Stimulated activated CD8-positive, alpha-beta memory T cell treated with anti-CD3 and anti-CD28 coated beads, Interleukin-15, amount 100 ng/mL, for 24 hours (primary cell): ENCODE data around the gene EHD3.
A peak's percentile ranks its signal among the peaks of the same experiment; 100 is the strongest.

Experiments used
- DNase-seq: peaks from one replicate; pipeline ENCODE4 v3.0.0-alpha.2; 2020; ENCODE audit warnings: low read depth

The EHD3 gene

DNA sequence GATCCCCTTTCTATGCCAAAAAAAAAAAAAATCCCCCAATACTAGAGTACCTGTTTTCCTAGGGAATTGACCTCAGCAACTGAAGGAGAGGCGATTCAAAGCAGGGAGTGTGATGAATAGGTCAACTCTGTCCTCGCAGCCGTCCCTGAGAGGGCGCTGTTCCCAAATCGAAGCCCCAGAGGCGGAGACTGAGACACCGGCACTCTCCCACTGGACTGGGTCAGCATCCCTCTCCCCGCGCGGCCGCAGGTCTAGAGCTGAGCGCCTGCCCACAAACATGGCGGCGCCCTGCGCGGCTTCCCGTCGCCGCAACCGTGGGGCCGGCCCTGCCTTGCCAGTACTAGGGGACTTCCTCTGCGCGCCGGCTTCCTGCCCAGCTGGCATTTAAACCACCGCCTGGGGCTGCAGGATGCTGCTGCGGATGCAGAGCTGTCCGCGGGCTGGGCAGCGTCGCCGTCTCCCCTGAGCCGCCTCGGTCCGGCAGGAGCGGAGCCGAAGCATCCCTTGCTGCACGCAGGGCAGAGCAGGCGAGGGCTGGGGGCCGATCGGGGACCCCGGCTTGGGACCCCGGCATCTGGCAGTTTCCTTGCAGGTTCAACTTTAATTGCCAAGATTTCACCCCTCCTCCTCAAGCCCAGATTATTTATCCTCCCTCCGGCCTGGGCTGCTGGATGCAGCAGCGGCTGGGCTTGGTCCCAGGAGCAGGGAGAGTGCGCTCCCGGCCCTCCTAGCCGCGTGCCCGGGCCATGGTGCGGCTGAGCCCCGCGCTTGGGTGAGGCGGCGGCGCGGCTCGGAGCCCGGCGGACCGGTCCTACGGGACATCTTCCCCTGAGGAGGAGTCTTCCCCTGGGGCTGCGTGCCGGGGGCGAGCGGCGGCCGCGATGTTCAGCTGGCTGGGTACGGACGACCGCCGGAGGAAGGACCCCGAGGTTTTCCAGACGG, at the start of gene EHD3:
EHD3 (plus strand) TSS at position 412 of the 942 bp plus-strand sequence; CDS start at position 882, 470 bp downstream.
- peak; percentile 57 for DNase-seq

DNA sequence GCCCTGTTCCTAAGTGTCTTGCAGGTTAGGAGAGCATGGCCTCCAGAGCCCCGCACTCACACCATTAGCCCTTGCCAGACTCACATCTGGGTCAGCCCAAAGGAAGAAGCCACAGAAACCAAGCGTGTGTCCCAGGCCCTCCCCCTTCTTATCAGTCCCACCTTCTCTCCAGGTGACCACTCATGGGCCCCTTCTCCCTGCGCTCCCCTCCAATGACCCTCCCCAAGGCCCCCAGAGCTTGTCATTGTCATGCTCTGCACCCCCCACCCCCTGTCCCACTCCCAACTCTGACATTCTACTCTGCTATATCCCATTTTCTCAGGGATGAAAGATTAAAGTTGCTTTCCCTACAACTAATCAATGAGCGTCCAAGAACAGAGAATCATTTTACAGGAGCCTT, 46.8 kb upstream of the EHD3 start:
- no peak for DNase-seq

DNA sequence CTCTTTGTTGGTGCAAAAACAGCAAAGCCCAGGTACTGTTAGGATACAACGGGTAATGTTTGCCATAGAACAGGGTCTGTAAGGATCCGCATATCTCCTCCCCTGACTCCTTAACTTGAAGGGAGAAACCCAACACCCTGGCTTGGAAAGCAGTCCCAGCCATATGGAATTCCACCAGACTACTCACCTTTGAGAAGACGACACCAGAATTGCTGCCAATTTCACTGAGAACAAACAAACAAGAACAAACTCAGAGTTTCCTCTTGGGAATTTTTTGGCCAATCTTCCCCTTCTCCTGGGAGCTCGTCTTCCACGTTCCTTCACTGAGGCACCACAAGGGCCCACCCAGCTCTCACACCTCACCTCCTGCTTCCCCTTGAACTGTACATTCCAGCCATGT, 45.8 kb upstream of the EHD3 start:
- DNase-seq: no peak

DNA sequence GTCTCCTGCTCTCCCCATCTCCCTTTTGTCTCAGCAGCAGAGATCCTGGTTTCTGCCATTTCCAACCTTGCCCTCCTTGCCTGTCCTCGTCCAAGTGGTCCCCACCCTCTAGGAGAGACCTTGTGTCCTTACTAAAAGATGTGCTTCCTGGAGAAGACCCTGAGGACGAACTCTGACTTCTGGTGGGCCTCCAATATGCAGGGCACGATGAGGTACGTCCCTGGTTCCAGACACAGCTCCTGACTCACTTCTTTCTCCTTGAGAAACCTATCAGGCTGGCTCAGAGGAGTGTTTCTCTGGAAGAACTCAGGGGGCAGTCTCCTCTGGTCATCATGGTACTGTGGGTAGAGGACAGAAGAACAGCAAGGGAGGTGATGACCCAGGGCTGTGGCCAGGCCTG, 44.8 kb upstream of the EHD3 start:
- DNase-seq: no peak

DNA sequence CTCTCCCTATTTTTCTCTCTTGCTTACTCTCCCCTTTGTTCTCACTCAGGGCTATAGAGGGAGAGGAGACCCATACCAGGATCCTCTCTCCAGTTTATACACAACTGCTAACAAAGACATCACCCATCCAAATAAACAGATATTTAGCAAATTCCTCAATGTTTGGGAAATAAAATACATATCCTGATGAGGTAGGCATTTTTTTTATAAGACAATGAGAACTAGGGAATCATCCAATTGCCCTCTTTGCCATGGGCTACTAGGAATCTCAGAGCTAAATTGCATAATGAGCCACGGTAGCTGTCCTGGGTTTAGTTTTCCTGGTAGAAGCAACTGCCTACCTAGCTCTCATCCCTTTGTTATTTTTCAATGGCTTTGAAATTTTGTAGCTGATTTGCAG, 43.8 kb upstream of the EHD3 start:
- DNase-seq: no peak

DNA sequence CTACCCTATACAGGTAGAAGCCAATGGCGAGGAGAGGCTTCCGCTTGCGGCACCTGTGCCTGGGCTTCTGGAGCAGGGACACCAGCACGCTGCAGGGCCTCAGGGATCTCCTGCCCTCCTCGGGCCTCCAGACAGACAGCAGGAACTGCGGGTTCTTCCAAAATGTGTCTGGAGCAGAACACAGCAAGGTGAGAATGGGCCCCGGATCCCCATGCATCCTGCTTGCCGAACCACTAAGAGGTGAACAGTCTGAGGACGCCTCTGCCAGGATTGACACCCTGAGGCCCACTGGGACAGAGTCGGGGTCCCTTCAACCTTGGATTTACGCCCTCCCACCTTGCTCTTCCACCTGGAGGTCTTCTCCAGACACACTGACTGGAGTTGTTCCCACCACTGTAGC, 42.0 kb upstream of the EHD3 start:
- no peak for DNase-seq

DNA sequence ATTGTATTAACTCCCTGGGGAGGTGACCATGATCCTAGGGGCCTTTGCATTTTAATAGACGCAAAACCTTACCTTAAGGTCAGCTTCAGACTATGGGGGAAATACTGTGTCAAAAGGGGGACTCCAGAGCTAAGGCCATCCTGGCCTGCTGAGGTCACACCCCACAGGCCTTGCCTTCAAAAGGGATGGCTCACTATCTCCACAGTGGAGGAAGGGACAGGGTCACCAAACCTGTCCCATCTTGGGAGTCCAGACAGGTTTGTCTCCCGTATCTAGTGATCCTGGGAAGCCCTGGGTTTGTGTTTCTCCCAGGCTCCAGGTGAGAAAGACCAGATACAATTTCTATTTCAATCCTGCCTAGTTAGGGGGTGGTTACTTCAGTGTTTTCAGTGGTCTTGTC, 41.6 kb upstream of the EHD3 start:
- no peak for DNase-seq

DNA sequence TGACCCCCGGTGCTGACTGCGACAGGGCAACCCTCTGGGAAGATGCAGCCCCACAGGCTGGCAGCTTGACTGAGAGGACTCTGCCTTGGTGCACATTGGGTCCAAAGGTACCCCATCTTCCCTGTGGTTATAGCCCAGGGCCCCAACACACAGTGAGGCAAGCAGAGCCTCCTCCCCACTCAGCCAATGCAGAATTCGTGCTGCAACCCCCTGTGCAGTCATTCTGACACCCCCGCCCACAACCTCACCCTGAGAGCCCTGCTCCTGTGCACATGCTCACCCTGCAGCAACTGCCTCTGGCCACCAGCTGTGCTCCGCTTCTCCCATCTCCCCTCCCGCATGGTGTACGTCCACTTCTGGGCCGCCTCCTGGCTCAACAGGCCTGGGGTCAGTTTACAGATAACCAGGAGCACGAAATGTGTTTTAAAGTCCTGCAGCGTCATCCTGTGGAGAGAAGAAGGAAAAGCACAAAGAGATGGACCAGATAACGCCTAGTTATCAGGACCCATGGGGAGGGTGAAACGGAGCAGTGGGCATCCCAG, 41.0 kb upstream of the EHD3 start:
- no peak for DNase-seq

DNA sequence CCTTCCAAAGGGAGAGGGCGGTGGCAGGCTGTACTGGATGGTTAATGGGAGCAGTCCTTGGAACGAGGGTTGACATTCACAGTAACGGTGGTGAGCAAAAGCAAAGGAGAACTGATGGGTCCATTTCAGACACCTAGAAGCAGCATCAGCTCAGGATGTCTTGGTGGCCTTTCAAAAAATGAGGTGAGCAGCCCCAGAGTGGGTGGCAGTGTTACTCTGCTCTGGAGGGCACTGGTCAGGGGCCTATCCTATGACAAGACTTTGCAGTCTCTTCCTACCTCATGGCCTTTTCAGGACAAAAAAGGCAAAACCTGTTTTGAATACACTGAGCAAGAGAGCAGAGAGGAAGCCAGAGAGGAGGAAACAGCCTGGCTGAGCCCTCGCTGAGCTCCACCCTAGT, 40.1 kb upstream of the EHD3 start:
- no peak for DNase-seq

DNA sequence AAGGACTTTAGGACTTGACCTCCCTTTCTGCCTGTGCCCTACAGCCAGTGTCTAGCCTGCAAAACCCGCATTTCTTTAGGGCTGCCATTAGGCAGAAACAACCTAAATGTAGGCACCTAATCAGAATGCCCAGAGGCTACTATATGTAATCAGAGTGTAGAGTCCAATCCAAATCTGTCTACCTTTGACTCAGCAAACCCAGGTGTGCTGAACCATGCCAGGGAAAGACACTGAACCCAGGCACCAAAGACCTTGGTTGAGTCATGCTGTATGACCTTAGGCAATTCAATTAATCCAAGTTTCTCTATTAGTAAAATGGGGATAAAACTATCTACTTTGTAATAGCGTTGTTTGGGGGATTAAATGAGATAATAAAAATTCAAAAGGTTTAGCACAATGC, 37.3 kb upstream of the EHD3 start:
- DNase-seq: no peak

DNA sequence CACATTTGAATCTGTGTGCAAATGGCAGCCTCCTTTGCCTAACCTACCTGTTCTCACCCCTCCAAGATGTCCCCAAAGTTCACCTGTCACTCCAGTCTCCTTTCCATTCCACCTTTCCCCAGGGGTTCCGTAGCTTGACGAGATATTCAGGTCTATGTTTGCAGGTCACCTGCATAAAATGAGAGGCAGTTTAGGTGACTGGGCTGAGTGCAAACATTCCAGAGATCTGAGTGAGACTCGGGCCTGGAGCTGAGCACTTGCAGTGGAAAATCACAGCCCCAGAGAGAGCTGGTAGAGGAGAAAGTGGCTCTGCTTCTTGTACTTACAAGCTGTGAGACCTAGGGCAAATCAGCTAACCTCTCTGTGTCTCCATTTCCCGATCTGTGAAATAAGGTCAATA, 36.8 kb upstream of the EHD3 start:
- no peak for DNase-seq

DNA sequence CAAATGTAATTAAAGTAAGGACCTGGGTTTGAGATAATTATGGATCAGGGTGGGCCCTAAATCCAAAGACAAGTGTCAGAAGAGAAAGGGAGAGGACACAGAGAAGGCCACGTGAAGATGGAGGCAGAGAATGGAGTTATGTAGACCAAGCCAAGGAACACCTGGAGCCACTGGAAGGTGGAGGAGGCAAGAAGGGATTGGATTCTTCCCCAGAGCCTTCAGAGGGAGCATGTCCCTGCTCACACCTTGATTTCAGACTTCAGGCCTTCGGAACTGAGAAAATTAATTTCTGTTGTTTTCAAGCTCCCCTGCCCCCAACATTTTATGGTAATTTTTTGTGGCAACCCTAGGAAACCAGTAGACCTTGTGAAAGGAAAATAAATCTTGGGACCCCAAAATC, 36.3 kb upstream of the EHD3 start:
- DNase-seq: no peak

DNA sequence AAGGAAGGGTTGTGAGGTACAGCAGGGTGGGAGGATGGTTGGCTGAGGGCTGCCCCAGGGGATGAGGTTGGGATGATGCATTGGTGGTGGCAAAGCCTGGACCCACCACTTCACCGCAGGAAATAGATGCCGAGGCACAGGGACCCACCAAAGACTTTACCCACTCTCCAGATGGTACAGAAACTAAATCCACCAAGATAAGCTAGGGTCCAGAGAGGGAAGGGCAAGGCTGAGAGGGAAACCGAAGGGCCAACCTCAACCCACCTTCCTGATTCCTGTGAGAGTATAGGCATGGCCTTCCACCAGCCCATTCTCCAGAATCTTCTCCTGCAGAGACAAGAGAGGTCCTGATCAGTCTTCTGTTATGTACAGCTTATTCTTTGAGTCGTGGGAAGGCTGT, 34.7 kb upstream of the EHD3 start:
- DNase-seq: no peak

DNA sequence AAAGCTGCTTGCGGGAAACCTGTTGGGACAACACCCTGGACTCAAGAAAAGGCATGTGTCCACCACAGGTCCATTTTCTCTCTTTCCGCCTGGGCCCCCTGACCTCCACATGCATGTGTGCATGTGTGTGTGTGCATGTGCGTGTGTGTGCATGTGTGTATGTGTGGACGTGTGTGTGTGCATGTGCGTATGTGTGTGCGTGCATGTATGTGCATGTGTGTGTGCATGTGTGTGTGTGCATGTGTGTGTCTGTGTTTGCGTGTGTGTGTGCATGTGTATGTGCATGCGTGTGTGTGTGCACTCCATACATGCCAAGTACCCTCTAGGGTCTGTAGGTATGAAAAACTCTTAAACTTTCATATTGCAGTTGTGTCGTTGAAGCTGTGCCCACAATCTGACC, 33.0 kb upstream of the EHD3 start:
- no peak for DNase-seq

DNA sequence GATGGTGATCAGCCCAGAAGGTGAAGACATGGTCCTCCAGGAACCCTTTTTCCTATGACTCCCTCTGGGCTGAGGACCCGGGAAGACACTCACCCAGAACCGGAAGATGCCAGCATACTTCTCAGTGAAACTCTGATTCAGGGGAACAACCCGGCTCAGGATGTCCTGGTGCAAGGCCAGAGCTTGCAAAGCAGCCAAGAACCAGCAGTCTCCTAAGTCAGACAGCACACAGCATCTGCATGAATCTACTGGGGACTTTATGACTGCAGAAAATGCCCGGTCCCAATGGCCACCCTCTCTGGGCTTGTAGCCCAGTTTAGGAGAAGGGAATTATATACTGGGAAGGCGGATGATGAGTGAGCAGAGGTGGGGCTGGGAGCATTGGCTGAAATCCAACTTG, 31.9 kb upstream of the EHD3 start:
- DNase-seq: no peak

DNA sequence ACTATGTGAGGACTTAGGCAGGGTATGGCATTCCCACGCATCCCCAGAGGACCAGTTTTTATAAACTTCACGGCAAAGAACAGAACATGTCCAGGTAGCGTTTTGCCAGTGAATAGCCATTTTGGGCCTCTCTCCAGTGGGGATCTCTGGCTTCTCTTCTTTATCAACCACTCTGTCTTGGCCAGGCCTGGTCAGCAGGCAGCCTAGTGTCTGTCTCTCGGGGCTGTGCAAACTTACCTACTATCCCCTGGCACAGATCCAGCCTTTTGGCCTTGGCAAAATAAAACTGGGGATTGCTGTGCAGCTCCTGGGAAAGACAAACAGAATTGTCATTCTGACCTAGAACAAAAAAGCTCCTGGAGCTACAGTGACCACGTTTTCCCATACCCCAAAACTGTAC, 31.1 kb upstream of the EHD3 start:
- DNase-seq: no peak

DNA sequence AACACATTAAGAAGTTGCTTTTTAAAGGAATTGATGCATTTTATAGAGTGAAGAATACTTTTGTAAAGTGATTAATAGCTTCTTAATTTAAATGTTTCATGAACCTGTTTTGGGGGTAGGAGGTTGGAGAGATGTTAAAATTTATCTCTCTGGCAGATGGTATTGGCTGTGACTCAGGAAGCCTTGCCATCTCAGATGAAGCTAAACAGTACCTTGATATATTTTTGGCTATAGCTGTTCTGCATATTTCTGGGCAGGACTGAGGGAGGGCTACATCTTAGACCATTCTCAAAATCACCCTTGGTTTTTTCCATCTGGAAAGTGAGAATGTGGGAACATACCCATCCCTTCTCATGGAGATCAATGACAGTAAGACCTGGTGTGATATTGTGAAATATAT, 30.0 kb upstream of the EHD3 start:
- DNase-seq: no peak

DNA sequence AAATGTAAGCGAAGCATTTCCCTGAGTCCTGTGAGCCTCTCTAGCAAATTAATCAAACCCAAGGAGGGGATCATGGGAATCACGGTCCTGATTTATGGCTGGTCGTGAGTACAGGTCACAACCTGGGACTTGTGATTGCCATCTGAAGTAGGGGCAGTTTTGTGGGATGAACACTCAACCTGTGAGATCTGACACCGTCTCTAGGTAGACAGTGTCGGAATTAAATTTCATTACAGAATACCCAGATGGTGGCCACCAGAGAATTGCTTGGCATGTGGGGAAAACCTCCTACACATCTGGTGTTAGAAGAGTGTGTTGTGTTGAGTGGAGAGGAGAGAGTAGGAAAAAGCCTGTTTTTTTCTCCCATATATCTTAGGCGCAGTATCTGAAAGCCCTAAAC, 29.2 kb upstream of the EHD3 start:
- DNase-seq: no peak

DNA sequence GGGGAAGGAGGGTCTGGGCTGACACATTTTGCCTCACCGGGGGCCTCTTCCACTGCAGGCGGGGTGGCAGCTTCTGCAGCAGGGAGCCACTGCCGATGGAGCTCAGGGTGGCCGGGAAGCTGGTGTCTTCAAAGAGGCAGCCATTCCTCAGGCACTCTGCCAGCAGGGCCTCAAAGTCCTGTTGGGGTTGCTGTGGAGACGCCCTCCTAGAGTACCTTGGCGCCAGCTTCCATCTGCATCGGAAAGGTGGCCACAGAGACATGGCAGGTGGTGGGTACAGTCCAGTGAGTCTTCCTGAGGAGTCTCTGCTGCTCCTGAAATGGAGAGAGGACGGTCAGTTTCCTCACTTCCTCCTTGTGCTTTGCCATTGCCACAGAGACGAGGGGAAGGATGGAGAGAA, 28.8 kb upstream of the EHD3 start:
- DNase-seq: no peak

DNA sequence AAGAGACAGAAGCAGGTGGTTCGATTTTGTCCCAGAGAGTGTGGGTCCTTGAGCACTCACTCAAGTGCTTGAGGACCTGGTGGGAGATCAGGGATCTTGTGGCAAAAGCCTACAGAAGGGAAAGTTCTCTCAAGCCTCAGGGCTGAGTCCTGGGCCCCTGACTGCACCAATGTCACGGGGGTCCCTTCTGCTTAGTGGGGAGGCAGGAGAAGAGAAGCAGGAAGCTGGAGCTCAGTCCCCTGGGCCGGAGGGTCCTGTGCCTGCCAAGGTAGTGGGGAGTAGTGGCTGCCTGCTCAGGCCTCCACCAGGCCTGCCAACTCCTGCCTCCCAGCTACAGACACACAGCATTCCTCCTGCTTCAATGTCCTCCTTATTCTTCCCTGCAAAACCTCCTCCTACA, 28.3 kb upstream of the EHD3 start:
- no peak for DNase-seq

DNA sequence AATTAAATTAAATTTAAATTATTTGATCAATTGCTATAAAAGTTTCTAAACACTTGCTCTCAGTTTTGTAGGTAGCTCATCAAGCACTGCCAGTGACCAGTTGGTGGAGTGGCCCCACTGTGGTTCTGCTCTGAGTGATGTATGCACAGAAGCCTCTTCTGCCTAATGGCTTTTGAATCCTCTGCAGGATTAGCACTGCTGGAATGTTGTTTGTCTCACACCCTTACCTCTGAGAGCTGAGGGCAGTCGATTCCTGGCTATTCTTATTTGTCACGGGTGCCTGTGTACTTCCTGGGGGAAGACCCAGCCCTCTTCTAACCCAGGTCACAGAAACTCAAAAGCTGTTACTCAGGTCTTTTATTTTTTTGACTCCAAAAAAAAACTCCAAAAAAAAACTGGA, 26.2 kb upstream of the EHD3 start:
- no peak for DNase-seq

DNA sequence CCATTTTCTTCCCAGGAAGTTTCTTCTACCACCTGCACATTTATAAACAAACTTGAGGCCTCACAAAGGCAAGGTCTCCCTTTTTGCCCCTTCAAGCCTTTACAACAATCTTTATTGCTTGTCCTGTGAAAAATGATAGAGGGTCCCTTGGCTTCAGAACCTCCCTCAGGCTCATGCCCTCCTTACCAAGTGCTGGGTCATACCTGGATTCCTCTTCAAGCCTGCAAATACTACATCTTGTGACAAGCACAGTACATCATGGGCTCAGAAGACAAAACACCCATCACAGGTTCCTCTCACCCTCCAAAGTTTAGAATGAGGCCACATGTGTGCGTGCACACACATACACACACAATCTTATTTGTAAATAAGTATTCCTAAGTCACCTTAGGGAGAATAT, 25.7 kb upstream of the EHD3 start:
- DNase-seq: no peak

DNA sequence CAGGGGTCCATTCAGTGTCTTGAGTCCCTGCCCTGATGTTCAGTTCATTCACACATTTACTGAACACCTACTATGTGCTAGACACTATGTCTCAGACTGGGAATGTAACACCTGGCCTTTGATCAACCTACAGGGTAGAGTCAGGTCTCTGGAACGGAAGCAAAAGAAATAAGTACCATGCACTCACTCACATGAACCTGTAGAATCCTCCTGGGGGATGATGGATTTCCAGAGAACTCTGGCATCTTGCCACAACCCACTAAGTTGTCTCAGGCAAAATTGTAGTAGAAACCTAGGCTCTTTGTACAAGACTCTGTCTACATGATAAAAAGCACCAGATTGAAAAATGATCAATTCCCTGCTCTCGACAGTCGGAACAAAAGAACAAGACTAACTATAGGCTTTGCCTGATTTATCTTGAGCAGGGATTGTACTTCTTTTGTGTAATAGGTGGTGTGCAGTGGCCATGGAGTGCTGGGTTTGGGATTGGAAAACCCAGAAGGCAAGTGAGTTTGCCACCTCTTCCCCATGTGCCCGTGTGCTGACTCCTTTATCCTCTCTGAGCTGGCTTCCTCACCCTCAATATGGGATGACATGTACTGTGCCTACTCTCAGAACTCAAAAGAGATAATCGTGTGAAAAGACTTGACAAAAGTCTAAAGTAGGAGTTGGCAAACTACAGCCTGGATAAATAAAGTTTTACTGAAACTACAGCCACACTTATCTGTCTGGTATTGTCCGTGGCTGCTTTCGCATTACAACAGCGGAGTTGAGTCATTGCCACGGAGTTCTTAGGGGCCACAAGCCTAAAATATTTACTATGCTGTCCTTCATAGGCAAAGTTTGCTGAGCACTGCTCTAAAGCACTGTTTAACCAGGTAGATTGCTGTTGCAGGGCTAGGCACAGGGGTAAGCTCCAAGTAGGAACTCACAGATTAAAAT, 21.0 kb upstream of the EHD3 start:
- no peak for DNase-seq
